Camera-type eye (tissue), 1 donor: Measurements from ENCODE around the gene CARF. TPM values are rescaled to one million over a fixed set of nuclear protein-coding genes. Genes with fewer than 3 reads are reported as not detected.

Source experiments
- total RNA-seq: library from RNA; depleted of rRNA; stranded (reverse); fragments of >200 nt; gene quantifications from one replicate; pipeline ENCODE4 v1.2.3, GENCODE V29; 2014

The CARF gene, protein sequence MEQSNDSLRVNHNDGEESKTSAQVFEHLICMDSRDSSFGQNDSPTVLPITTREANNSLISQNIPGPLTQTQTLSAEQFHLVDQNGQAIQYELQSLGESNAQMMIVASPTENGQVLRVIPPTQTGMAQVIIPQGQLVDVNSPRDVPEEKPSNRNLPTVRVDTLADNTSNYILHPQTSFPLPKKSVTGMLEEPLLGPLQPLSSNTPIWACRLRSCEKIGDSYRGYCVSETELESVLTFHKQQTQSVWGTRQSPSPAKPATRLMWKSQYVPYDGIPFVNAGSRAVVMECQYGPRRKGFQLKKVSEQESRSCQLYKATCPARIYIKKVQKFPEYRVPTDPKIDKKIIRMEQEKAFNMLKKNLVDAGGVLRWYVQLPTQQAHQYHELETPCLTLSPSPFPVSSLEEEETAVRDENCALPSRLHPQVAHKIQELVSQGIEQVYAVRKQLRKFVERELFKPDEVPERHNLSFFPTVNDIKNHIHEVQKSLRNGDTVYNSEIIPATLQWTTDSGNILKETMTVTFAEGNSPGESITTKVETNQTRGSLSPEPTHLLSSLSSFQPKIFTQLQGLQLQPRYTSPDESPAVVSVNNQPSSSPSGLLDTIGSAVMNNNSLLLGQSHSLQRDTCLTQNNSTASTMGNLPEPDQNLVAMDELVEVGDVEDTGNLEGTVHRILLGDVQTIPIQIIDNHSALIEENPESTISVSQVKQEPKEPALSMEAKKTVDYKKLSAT
- 31.7 TPM for total RNA-seq

GRCh38 chr2:202911512-202912341, at the start of gene CARF, which contains the start of gene WDR12:
TSS of gene CARF (plus strand) at chr2:202912275. CDS start at chr2:202941903, 29,628 bp downstream.
TSS of gene WDR12 (minus strand) at chr2:202911673. CDS start at chr2:202911476, 197 bp downstream.

GRCh38 chr2:202871300-202872141, 40.6 kb upstream of the CARF start, which contains the start of gene ICA1L:
TSS of gene ICA1L (minus strand) at chr2:202871766. CDS start at chr2:202829009, 42,757 bp downstream.

GRCh38 chr2:203014456-203015199, 102.6 kb downstream of the CARF start, which contains the start of gene NBEAL1:
TSS of gene NBEAL1 (plus strand) at chr2:203014875. CDS start at chr2:203016385, 1,510 bp downstream.

Other genes starting within 250 kb of the CARF start
- gene ICA1L, start 40.5 kb upstream of the CARF start, total RNA-seq, result 44.2 TPM
- gene WDR12, start 602 bp upstream of the CARF start, total RNA-seq, result 20.2 TPM
- 61.7 TPM for gene NBEAL1, start 102.6 kb downstream of the CARF start, total RNA-seq